ENCODE data around the gene KIF1C. TPM values are rescaled to one million over a fixed set of nuclear protein-coding genes. Genes with fewer than 3 reads are reported as not detected.
A peak's percentile ranks its signal among the peaks of the same experiment; 100 is the strongest.

Gene KIF1C
- total and polyA plus RNA-seq, 4 donors = 89.0 to 371 (median 211) TPM

DNA sequence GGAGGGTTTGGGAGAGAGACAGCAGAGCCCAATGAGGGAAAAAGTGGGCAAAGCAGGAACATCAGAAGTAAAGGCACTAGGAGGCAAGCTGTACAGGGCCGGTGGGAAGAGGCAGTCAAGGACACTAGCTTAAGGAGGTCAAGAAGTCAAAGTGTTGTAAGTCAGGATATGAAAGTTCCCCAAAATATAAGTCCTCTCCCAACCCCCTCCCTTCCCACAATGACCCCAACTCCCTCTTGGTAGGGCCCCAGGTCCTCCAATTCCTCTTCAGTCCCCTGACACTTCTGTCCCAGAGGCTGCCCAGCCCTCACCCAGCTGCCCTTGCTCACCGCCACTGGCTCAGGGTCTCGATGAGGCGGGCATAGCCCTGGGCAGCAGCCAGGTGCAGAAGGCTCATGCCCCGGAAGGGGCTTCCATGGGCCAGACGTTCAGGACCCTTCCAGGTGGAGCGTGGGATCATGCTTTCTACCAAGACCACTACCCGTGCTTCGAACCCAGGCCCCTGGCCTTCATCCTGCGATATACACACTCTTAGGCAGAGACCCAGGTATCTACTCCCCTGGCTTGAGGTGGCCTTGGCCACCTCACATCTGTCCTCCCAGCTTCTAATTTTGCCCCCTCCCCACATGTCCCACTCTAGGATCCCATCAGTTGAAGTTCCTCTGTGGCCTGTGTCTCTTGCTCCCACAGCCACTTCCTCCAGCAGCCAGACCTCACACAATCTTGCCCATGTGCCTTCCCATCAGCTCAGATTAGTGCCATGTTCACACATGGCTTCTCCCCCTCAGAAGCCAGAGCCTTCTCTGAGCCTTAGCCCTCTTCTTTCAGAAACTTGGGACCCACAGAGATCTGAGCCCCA, 24.3 kb upstream of the KIF1C start:
- peaks cover 0 to 15% of the 10 kb centered on the region in 2 donors for H3K36me3 ChIP-seq (ENCODE audit: control insufficient read depth in 1 of 2, insufficient read depth in 2 of 2, low read length in 1 of 2)
- WGBS, 2 donors = 84 to 91% methylated on average over 10 of the region's 10 CpGs

DNA sequence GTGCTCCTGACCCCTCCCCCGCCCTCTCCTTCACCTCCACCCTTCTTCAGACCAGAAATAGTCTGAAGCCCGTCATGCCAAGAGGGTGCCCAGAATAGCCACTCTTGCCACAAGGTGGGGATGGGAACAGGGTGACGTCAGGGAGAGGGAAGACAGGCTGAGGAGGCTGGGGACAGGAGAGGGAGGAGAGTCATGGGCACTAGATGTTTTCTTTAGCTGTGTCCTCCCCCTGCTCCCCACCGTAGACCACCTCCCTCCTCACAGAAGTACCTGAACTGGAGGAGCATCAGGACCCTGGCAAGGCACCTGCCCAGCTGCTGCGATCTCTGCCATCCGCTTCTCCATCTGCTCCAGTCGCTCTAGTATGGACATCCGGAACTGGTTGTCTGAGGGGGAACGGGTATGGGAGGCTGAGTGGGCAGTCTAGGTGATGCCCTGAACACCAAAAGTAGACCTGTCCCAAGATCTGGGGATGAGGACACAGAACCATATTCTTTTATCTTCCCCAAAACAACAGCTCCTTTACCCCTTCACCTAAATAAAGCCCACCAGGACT, 23.6 kb upstream of the KIF1C start:
- intact Hi-C loops (cut with DNase I) = no loop called here
- Histone ChIP-seq H3K9me3 (ENCODE audit: control insufficient read depth, low read length) (no peaks in the 10 kb centered on the region), H3K4me3 (ENCODE audit: low read length in 2 of 2) (no peak overlapping the region), H3K27ac (ENCODE audit: low read depth in 1 of 2, low read length in 2 of 2) (peak overlapping the region in 1 of 2 donors; percentile 32), H3K4me1 (ENCODE audit: control insufficient read depth in 1 of 2, insufficient read depth in 2 of 2, low read length in 2 of 2) (no peaks in the 10 kb centered on the region), H3K27me3 (ENCODE audit: control insufficient read depth in 1 of 2, insufficient read depth in 2 of 2, low read length in 1 of 2) (no peaks in the 10 kb centered on the region), H3K36me3 (ENCODE audit: control insufficient read depth in 1 of 2, insufficient read depth in 2 of 2, low read length in 1 of 2) (peaks cover 0 to 15% of the 10 kb centered on the region in 2 donors)
- DNase-seq = no peak
- WGBS, 2 donors = 59 to 63% methylated on average over 9 of the region's 9 CpGs
- no peak for ATAC-seq (ENCODE audit: low FRiP score)

More for the DNA sequence above, 24.3 kb upstream of the KIF1C start:
- intact Hi-C loops (cut with DNase I) = no loop called here
- ATAC-seq (ENCODE audit: low FRiP score) (no peak), DNase-seq (no peak)
- Histone ChIP-seq H3K9me3 (ENCODE audit: control insufficient read depth, low read length) (no peaks in the 10 kb centered on the region), H3K4me1 (ENCODE audit: control insufficient read depth in 1 of 2, insufficient read depth in 2 of 2, low read length in 2 of 2) (no peaks in the 10 kb centered on the region), H3K27me3 (ENCODE audit: control insufficient read depth in 1 of 2, insufficient read depth in 2 of 2, low read length in 1 of 2) (no peaks in the 10 kb centered on the region), H3K27ac (ENCODE audit: low read depth in 1 of 2, low read length in 2 of 2) (peak overlapping the region in 1 of 2 donors; percentile 8), H3K4me3 (ENCODE audit: low read length in 2 of 2) (no peak overlapping the region)

DNA sequence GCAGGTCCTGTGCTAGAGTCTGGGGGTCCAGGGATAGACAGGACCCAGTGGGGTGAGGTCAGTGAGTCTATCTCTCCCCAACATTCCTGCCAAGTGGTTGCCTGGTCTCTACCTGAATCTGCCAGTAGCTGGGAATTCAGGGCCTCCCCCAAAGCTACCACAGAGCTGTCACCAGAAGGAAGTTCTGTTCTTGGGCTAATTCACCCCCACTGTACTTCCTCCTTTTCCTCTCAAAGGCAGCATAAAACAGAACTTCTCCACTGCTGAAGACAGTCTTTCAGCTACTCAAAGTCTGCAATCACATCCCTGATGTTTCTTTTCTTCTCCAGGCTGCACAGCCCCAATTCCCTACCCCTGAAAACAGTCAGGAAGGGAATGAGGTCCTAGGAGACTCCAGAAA, 19.0 kb upstream of the KIF1C start:
- intact Hi-C loops (cut with DNase I) = no loop called here
- H3K4me3 ChIP-seq (ENCODE audit: low read length in 2 of 2) = no peak overlapping the region
- no peaks in the 10 kb centered on the region for H3K9me3 ChIP-seq (ENCODE audit: control insufficient read depth, low read length)
- ATAC-seq (ENCODE audit: low FRiP score) (no peak), DNase-seq (no peak)
- no peaks in the 10 kb centered on the region for H3K4me1 ChIP-seq (ENCODE audit: control insufficient read depth in 1 of 2, insufficient read depth in 2 of 2, low read length in 2 of 2)
- no peak overlapping the region for H3K27ac ChIP-seq (ENCODE audit: low read depth in 1 of 2, low read length in 2 of 2)
- H3K27me3 ChIP-seq (ENCODE audit: control insufficient read depth in 1 of 2, insufficient read depth in 2 of 2, low read length in 1 of 2) = no peaks in the 10 kb centered on the region
- H3K36me3 ChIP-seq (ENCODE audit: control insufficient read depth in 1 of 2, insufficient read depth in 2 of 2, low read length in 1 of 2) = peaks cover 0 to 9% of the 10 kb centered on the region in 2 donors

- intact Hi-C loops (cut with DNase I) = loop anchor here (2.0 to 10.0 kb wide), 3 partner anchors 76 to 82 kb away; partner anchors contain the start of gene CHRNE (in 2 of the 2)
- H3K4me3 ChIP-seq (ENCODE audit: low read length in 2 of 2) = no peak overlapping the region
- no peaks in the 10 kb centered on the region for H3K27me3 ChIP-seq (ENCODE audit: control insufficient read depth in 1 of 2, insufficient read depth in 2 of 2, low read length in 1 of 2)
- peaks cover 0 to 8% of the 10 kb centered on the region in 2 donors for H3K36me3 ChIP-seq (ENCODE audit: control insufficient read depth in 1 of 2, insufficient read depth in 2 of 2, low read length in 1 of 2)
- 35 to 38% methylated on average over 6 of the region's 6 CpGs for WGBS, 2 donors
- H3K9me3 ChIP-seq (ENCODE audit: control insufficient read depth, low read length) = no peaks in the 10 kb centered on the region
- H3K4me1 ChIP-seq (ENCODE audit: control insufficient read depth in 1 of 2, insufficient read depth in 2 of 2, low read length in 2 of 2) = no peaks in the 10 kb centered on the region
- peak; percentile 71 for ATAC-seq (ENCODE audit: low FRiP score)
- no peak overlapping the region for H3K27ac ChIP-seq (ENCODE audit: low read depth in 1 of 2, low read length in 2 of 2)
- DNase-seq = no peak
These were observed 17.0 kb upstream of the KIF1C start for GRCh38 chr17:4980644-4981216.

- no peak for DNase-seq
- Histone ChIP-seq H3K36me3 (ENCODE audit: control insufficient read depth in 1 of 2, insufficient read depth in 2 of 2, low read length in 1 of 2) (peaks cover 0 to 4% of the 10 kb centered on the region in 2 donors), H3K4me1 (ENCODE audit: control insufficient read depth in 1 of 2, insufficient read depth in 2 of 2, low read length in 2 of 2) (peaks cover 0 to 3% of the 10 kb centered on the region in 2 donors)
These were observed 15.4 kb upstream of the KIF1C start for GRCh38 chr17:4982305-4982704.

GRCh38 chr17:4986403-4986802, 11.3 kb upstream of the KIF1C start:
- Histone ChIP-seq H3K4me3 (ENCODE audit: low read length in 2 of 2) (peak overlapping the region; percentile 67 to 93), H3K36me3 (ENCODE audit: control insufficient read depth in 1 of 2, insufficient read depth in 2 of 2, low read length in 1 of 2) (no peaks in the 10 kb centered on the region), H3K27ac (ENCODE audit: low read depth in 1 of 2, low read length in 2 of 2) (peak overlapping the region in 1 of 2 donors; percentile 13), H3K9me3 (ENCODE audit: control insufficient read depth, low read length) (no peaks in the 10 kb centered on the region), H3K4me1 (ENCODE audit: control insufficient read depth in 1 of 2, insufficient read depth in 2 of 2, low read length in 2 of 2) (peaks cover 0 to 3% of the 10 kb centered on the region in 2 donors), H3K27me3 (ENCODE audit: control insufficient read depth in 1 of 2, insufficient read depth in 2 of 2, low read length in 1 of 2) (no peaks in the 10 kb centered on the region)
- DNase-seq = no peak
- no peak for ATAC-seq (ENCODE audit: low FRiP score)
- intact Hi-C loops (cut with DNase I) = loop anchor here (10.0 kb wide), 1 partner anchor 82 kb away; the partner anchor contains the start of gene CHRNE (in 2 of the 2)
- 33 to 39% methylated on average over 5 of the region's 5 CpGs for WGBS, 2 donors

More at GRCh38 chr17:4982305-4982704, 15.4 kb upstream of the KIF1C start:
- 55 to 65% methylated on average over 5 of the region's 5 CpGs for WGBS, 2 donors
- ATAC-seq (ENCODE audit: low FRiP score) = no peak
- no peak overlapping the region for H3K4me3 ChIP-seq (ENCODE audit: low read length in 2 of 2)
- H3K27me3 ChIP-seq (ENCODE audit: control insufficient read depth in 1 of 2, insufficient read depth in 2 of 2, low read length in 1 of 2) = no peaks in the 10 kb centered on the region
- no peak overlapping the region for H3K27ac ChIP-seq (ENCODE audit: low read depth in 1 of 2, low read length in 2 of 2)
- intact Hi-C loops (cut with DNase I) = loop anchor here (5.0 to 10.0 kb wide), 2 partner anchors 78 to 80 kb away; partner anchors contain the start of gene CHRNE (in 2 of the 2)
- no peaks in the 10 kb centered on the region for H3K9me3 ChIP-seq (ENCODE audit: control insufficient read depth, low read length)

DNA sequence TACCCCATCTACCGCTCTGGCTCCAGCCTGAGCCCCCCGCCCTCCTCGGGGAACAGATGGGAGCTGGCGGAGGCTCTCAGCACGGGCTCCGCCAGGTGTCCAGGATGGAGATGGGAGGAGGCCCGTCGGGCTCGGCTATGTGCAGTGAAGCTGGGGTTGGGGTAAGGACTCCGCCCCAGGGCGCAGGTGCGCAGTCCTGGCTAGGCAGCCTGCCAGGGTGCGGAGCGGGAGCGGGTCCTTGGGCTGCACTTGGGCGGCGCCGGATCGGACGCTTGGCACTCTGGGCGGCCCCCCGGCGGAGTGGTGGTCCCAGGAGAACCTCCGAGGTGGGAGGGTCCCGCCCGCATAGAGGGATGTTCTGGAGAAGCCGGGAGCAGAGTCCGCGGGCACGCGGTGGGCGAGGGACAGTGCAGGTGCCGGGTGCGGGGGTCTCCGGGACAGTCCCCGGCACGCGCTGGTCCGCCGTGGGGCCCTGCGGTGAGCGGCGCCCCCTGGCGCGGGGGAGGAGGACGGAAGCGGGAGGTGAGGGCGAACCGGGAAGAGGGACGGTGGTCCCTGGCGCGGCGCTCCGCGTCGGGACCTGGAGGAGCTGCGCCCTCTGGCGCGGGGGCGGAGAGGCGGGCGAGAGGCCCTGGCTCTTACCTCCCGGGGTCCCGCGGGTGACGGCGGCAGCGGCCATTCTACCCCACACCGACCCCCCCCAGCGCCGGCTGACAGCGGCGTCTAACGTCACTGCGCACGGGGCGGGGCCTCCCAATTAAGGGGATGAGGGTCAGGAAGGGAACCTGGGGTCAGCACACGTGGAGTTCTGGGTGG, 10.6 kb upstream of the KIF1C start, which contains the start of gene CAMTA2:
Gene CAMTA2 (minus strand): TSS at position 725 of the 816 bp plus-strand sequence. CDS start 1,453 bp downstream, outside the sequence.
- ATAC-seq (ENCODE audit: low FRiP score) = peak; percentile 95
- peak; percentile 94 to 98 for DNase-seq
- Histone ChIP-seq H3K9me3 (ENCODE audit: control insufficient read depth, low read length) (no peaks in the 10 kb centered on the region), H3K27ac (ENCODE audit: low read depth in 1 of 2, low read length in 2 of 2) (peak within 1 kb of the TSS; percentile 25 to 90), H3K4me3 (ENCODE audit: low read length in 2 of 2) (peak within 1 kb of the TSS; percentile 67 to 93), H3K4me1 (ENCODE audit: control insufficient read depth in 1 of 2, insufficient read depth in 2 of 2, low read length in 2 of 2) (peaks cover 0 to 3% of the 10 kb centered on the region in 2 donors), H3K27me3 (ENCODE audit: control insufficient read depth in 1 of 2, insufficient read depth in 2 of 2, low read length in 1 of 2) (no peaks in the 10 kb centered on the region), H3K36me3 (ENCODE audit: control insufficient read depth in 1 of 2, insufficient read depth in 2 of 2, low read length in 1 of 2) (no peaks in the 10 kb centered on the region)
- intact Hi-C loops (cut with DNase I) = loop anchor here (10.0 kb wide), 1 partner anchor 82 kb away; the partner anchor contains the start of gene CHRNE (in 2 of the 2)
- WGBS, 2 donors = 1% methylated on average over 58 to 78 of the region's 78 CpGs

All from aorta (tissue), 5 donors.